Lung microvascular endothelial cell (primary cell): ENCODE data around the gene OR3A3. TPM values are rescaled to one million over a fixed set of nuclear protein-coding genes. Genes with fewer than 3 reads are reported as not detected.

ENCODE experiments used
- DNase-seq, 2 donors: peaks; one replicate each; pipeline versions ENCODE4 v3.0.0 to v3.0.0-alpha.2; 2010; ENCODE audit warnings: low read depth in 2 of 2
- total RNA-seq: library from RNA; depleted of rRNA; stranded (reverse); fragments of >200 nt; gene quantifications from 2 replicates; pipeline ENCODE4 v1.2.1, GENCODE V29; 2014

The OR3A3 gene
- total RNA-seq, 1 donor from 2014 or later, result not detected

DNA sequence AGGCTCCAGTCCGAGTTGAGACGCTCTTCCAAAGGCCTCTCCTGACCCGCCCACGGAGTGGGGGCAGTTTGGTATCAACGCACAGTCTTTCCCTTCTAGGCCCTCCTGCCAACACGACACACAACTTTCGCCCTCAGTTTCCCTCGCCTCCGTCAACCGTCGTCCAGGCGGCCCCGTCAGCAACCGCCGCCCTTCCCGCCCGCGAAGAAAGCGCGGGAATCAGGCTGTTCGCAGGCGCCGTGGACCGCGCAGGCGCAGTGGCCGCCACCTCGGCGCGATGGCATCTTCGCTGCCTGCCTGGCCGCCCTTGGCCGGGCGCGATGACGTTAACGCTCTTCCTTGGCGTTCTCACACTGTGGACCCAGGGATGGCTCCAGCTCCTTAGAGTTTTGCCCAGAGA, 60.4 kb downstream of the OR3A3 start, which contains the start of gene SPATA22:
TSS of gene SPATA22 (minus strand) at position 221 of the 400 bp plus-strand sequence. CDS start 2,494 bp downstream, outside the sequence.
- no peak for DNase-seq

DNA sequence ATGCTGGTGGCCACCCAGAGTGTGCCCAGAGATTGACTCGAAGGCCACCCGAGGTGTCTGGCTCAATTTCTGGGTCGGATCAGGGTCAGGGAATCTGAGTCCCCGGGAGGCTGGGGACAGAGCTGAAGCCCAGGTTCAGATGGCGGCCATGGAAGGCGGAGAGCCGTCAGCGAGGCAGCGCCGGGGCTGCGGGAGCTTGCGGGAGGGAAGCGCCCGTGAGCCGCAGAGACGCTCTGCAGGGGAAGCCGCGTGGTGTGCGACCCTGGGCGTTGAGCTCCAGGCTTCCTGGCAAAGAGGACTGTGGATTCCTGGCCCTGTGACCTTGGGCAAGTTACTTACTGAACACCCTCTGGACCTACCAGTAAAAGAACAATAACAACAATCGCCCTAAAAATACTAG, 61.0 kb downstream of the OR3A3 start:
- DNase-seq, result no peak

Other genes starting within 250 kb of the OR3A3 start
- not detected in 2 replicates for gene OR1A2, start 213.9 kb upstream of the OR3A3 start, total RNA-seq
- not detected in 2 replicates for gene OR1A1, start 203.7 kb upstream of the OR3A3 start, total RNA-seq
- not detected in 2 replicates for gene OR3A1, start 113.0 kb upstream of the OR3A3 start, total RNA-seq
- gene OR3A2, start 25.1 kb upstream of the OR3A3 start, total RNA-seq, result not detected in 2 replicates
- gene OR1E1, start 13.0 kb upstream of the OR3A3 start, total RNA-seq, result not detected in 2 replicates
- gene OR1E2, start 22.5 kb downstream of the OR3A3 start, total RNA-seq, result not detected in 2 replicates
- 1.6 TPM in 1 of 2 replicates, not detected in the other for gene SPATA22, start 60.4 kb downstream of the OR3A3 start, total RNA-seq
- not detected in 2 replicates for gene ASPA, start 64.6 kb downstream of the OR3A3 start, total RNA-seq
- under 0.01 TPM in 1 of 2 replicates, not detected in the other for gene TRPV3, start 146.4 kb downstream of the OR3A3 start, total RNA-seq
- 0.44 and 0.79 TPM in 2 replicates for gene TRPV1, start 198.0 kb downstream of the OR3A3 start, total RNA-seq
- 12.0 and 15.7 TPM in 2 replicates for gene SHPK, start 224.9 kb downstream of the OR3A3 start, total RNA-seq
- gene CTNS, start 225.4 kb downstream of the OR3A3 start, total RNA-seq, result 13.3 and 23.4 TPM in 2 replicates